SK-N-SH (cell line): ENCODE results near the gene MRPL55. TPM values are rescaled to one million over a fixed set of nuclear protein-coding genes. Genes with fewer than 3 reads are reported as not detected.

Source experiments
- CTCF ChIA-PET: fragments of 300-600, 350-600 bp; formaldehyde crosslinking; extraction: SDS; loops from one replicate; lab custom pipeline; 2021; lab: Yijun Ruan, JAX
- POLR2A ChIA-PET: fragments of 350-600 bp; sonication (Branson Sonifier 250); formaldehyde crosslinking; extraction: SDS; loops from one replicate; lab custom pipeline; 2020; ENCODE audit warnings: antibody characterized with exemption, inconsistent platforms; lab: Yijun Ruan, JAX
- DNase-seq: peaks from one replicate; pipeline ENCODE4 v3.0.0; 2012
- H2AFZ ChIP-seq: fragments of 200-600 bp; sonication (generic); 2 replicates; pipeline ENCODE4 v1.8.1; 2016; ENCODE audit warnings: antibody characterized with exemption, mild to moderate bottlenecking, low read depth
- H3F3A ChIP-seq: fragments of 200-600 bp; sonication (generic); replicated peaks from 2 replicates; pipeline ENCODE3; 2016; ENCODE audit warnings: antibody characterized with exemption, mild to moderate bottlenecking; ENCODE audit not compliant: insufficient read depth
- H3K27ac ChIP-seq, 2 experiments: fragments of 200-500 bp in 1 of 2; fragments of 200-600 bp in 1 of 2; sonication (Bioruptor generic) in 1 of 2; sonication (generic), shearing (Covaris generic) in 1 of 2; 2 replicates each; pipeline versions ENCODE4 v1.5.1 to v1.6.1; 2014 to 2016; ENCODE audit warnings: low read depth in 2 of 2, inconsistent platforms in 1 of 2, low read length in 1 of 2, mild to moderate bottlenecking in 1 of 2, mixed read lengths in 1 of 2
- H3K27me3 ChIP-seq: fragments of 200-600 bp; sonication (generic), shearing (Covaris generic); 2 replicates; pipeline ENCODE4 v1.6.1; 2016; ENCODE audit warnings: mixed run types; ENCODE audit not compliant: insufficient read depth
- H3K36me3 ChIP-seq, 2 experiments: fragments of 200-500 bp in 1 of 2; fragments of 200-600 bp in 1 of 2; sonication (Bioruptor generic) in 1 of 2; sonication (generic) in 1 of 2; replicated peaks in 1 of 2; 2 replicates each; pipeline versions ENCODE3 to v1.5.1; 2014 to 2016; ENCODE audit warnings: low read length in 1 of 2, mild to moderate bottlenecking in 1 of 2; ENCODE audit not compliant: insufficient read depth in 2 of 2, control insufficient read depth in 1 of 2
- H3K4me1 ChIP-seq, 2 experiments: fragments of 200-500 bp in 1 of 2; fragments of 200-600 bp in 1 of 2; sonication (Bioruptor generic) in 1 of 2; sonication (generic), shearing (Covaris generic) in 1 of 2; 2 replicates each; pipeline versions ENCODE4 v1.5.1 to v1.6.1; 2014 to 2016; ENCODE audit warnings: low read depth in 1 of 2, low read length in 1 of 2, mixed run types in 1 of 2; ENCODE audit not compliant: insufficient read depth in 2 of 2, control insufficient read depth in 1 of 2
- H3K4me2 ChIP-seq: fragments of 200-600 bp; sonication (generic), shearing (Covaris generic); 2 replicates; pipeline ENCODE4 v1.6.1; 2017; ENCODE audit warnings: mixed run types
- H3K4me3 ChIP-seq, 2 experiments: fragments of 200-500 bp in 1 of 2; fragments of 200-600 bp in 1 of 2; sonication (Bioruptor generic) in 1 of 2; sonication (generic), shearing (Covaris generic) in 1 of 2; 2 replicates each; pipeline versions ENCODE4 v1.5.1 to v1.8.1; 2014 to 2016; ENCODE audit warnings: low read depth in 2 of 2, inconsistent platforms in 1 of 2, low read length in 1 of 2, mild to moderate bottlenecking in 1 of 2, mixed read lengths in 1 of 2, moderate library complexity in 1 of 2
- H3K79me2 ChIP-seq: fragments of 200-600 bp; sonication (generic); 2 replicates; pipeline ENCODE4 v1.8.1; 2017; ENCODE audit warnings: mild to moderate bottlenecking; ENCODE audit not compliant: insufficient read depth
- H3K9ac ChIP-seq: fragments of 200-600 bp; sonication (generic); 2 replicates; pipeline ENCODE4 v1.6.1; 2017; ENCODE audit warnings: mixed run types
- H3K9me2 ChIP-seq: fragments of 200-600 bp; sonication (generic); 2 replicates; pipeline ENCODE4 v1.6.1; 2017; ENCODE audit warnings: mixed run types
- H3K9me3 ChIP-seq: fragments of 200-600 bp; sonication (generic); 2 replicates; pipeline ENCODE4 v1.6.1; 2017; ENCODE audit warnings: mixed run types, mild to moderate bottlenecking, moderate library complexity
- H4K20me1 ChIP-seq: fragments of 200-600 bp; sonication (generic); 2 replicates; pipeline ENCODE4 v1.6.1; 2017; ENCODE audit warnings: mild to moderate bottlenecking, mixed run types; ENCODE audit not compliant: insufficient read depth
- CHD2 ChIP-seq: fragments of 150-350 bp; IDR thresholded peaks from 2 replicates; pipeline ENCODE4 v1.6.1; 2018; ENCODE audit warnings: low read length; ENCODE audit not compliant: partially characterized antibody
- ELF1 ChIP-seq: IDR thresholded peaks from 2 replicates; pipeline ENCODE4 v1.4.0; 2012
- EZH2phosphoT487 ChIP-seq: fragments of 200-600 bp; sonication (generic); IDR thresholded peaks from 2 replicates; pipeline ENCODE4 v1.6.1; 2017; ENCODE audit warnings: low read depth, mixed run types, mild to moderate bottlenecking, antibody characterized with exemption, moderate library complexity, borderline replicate concordance
- GABPA ChIP-seq: IDR thresholded peaks from 2 replicates; pipeline ENCODE4 v1.4.0; 2012; ENCODE audit warnings: low read depth, mild to moderate bottlenecking
- MAX ChIP-seq: IDR thresholded peaks from 2 replicates; pipeline ENCODE4 v1.4.0; 2012; ENCODE audit warnings: low read depth
- MEF2A ChIP-seq: IDR thresholded peaks from 2 replicates; pipeline ENCODE4 v1.4.0; 2012; ENCODE audit warnings: low read depth, borderline replicate concordance
- NFIC ChIP-seq: IDR thresholded peaks from 2 replicates; pipeline ENCODE4 v1.4.0; 2012; ENCODE audit warnings: borderline replicate concordance
- PBX3 ChIP-seq: IDR thresholded peaks from 2 replicates; pipeline ENCODE4; 2012
- POLR2AphosphoS5 ChIP-seq: IDR thresholded peaks from 2 replicates; pipeline ENCODE4 v1.6.1; 2012; ENCODE audit warnings: low read depth, low read length
- RAD21 ChIP-seq: IDR thresholded peaks from 2 replicates; pipeline ENCODE4 v1.6.1; 2012; ENCODE audit warnings: mild to moderate bottlenecking, low read length
- RCOR1 ChIP-seq: fragments of 150-350 bp; IDR thresholded peaks from 2 replicates; pipeline ENCODE4 v1.6.1; 2017; ENCODE audit warnings: antibody characterized with exemption, low read length
- RXRA ChIP-seq: IDR thresholded peaks from 2 replicates; pipeline ENCODE4 v1.4.0; 2012; ENCODE audit warnings: low read depth, mild to moderate bottlenecking, borderline replicate concordance
- SIN3A ChIP-seq: IDR thresholded peaks from 2 replicates; pipeline ENCODE4 v1.6.1; 2012; ENCODE audit warnings: low read depth, mild to moderate bottlenecking, low read length, moderate library complexity, borderline replicate concordance
- SMC3 ChIP-seq: IDR thresholded peaks from 2 replicates; pipeline ENCODE4 v1.6.1; 2012; ENCODE audit warnings: low read depth, low read length, improper control_type of control experiment
- USF2 ChIP-seq: fragments of 150-350 bp; IDR thresholded peaks from 2 replicates; pipeline ENCODE4 v1.6.1; 2017; ENCODE audit warnings: antibody characterized with exemption, low read length, low read depth, borderline replicate concordance
- YY1 ChIP-seq: IDR thresholded peaks from 2 replicates; pipeline ENCODE4 v1.4.0; 2012; ENCODE audit warnings: low read depth, mild to moderate bottlenecking
- ZBTB33 ChIP-seq: IDR thresholded peaks from 2 replicates; pipeline ENCODE4 v1.4.0; 2012; ENCODE audit warnings: low read depth, borderline replicate concordance
- WGBS: methylation state at CpG from one replicate; pipeline ENCODE4 v1.1.6; 2017; ENCODE audit warnings: low lambda C conversion rate; 5-methylcytosine and 5-hydroxymethylcytosine counted together
- polyA plus RNA-seq, 3 experiments: library from polyadenylated mRNA; depleted of rRNA; stranded (reverse); fragments of >200 nt; gene quantifications; 2 replicates each; pipeline ENCODE4 v1.2.3, GENCODE V29; 2012

Gene MRPL55
- polyA plus RNA-seq, 1 of the 3 experiments (the other 2 are of a cell fraction) = 75.3 TPM

- WGBS = 82% methylated on average over 3 of the region's 5 CpGs
- H3K27ac ChIP-seq = no peak overlapping the region
- H3K9ac ChIP-seq = no peak overlapping the region
- ChIA-PET CTCF (interaction anchor here (1.5 kb wide), 1 partner anchor 71 kb away, joined by 3 read pairs; no protein-coding TSS in a partner anchor), POLR2A (no interaction called here)
- H3K4me1 ChIP-seq = peaks cover 0 to 20% of the 10 kb centered on the region in 2 experiments; a peak in 1 of 4 replicates
- H3K4me2 ChIP-seq = no peak overlapping the region
- peaks cover 7% of the 10 kb centered on the region for H3F3A ChIP-seq
- no peak overlapping the region for H3K4me3 ChIP-seq
- H4K20me1 ChIP-seq = no peaks in the 10 kb centered on the region
- H3K36me3 ChIP-seq = no peaks in the 10 kb centered on the region
- H3K9me3 ChIP-seq = no peaks in the 10 kb centered on the region
- DNase-seq = no peak
- peaks cover 6% of the 10 kb centered on the region; the same call in 1 of the 2 replicates for H3K27me3 ChIP-seq
- H3K79me2 ChIP-seq = no peaks in the 10 kb centered on the region
- TF ChIP-seq RCOR1 (no peak), ZBTB33 (no peak), SIN3A (no peak), NFIC (no peak), PBX3 (no peak), MAX (no peak), USF2 (no peak), SMC3 (no peak), YY1 (no peak), MEF2A (no peak), ELF1 (no peak), EZH2phosphoT487 (no peak), CHD2 (no peak), RAD21 (no peak), GABPA (no peak), POLR2AphosphoS5 (no peak), RXRA (no peak)
- H2AFZ ChIP-seq = no peak overlapping the region
- H3K9me2 ChIP-seq = no peaks in the 10 kb centered on the region
Observed at GRCh38 chr1:228072658-228073043, 36.4 kb downstream of the MRPL55 start.
